Endodermal cell (in vitro differentiated cells): ENCODE results near the gene ARFGAP1. TPM values are rescaled to one million over a fixed set of nuclear protein-coding genes. Genes with fewer than 3 reads are reported as not detected.

Experiments
- DNase-seq: peaks from one replicate; pipeline ENCODE4 v3.0.0-alpha.2; 2017
- H3K27ac ChIP-seq: 2 replicates; pipeline ENCODE4 v1.5.1; 2013; ENCODE audit warnings: mild to moderate bottlenecking, low read depth, low read length, moderate library complexity
- H3K27me3 ChIP-seq: 2 replicates; pipeline ENCODE4 v1.6.1; 2013; ENCODE audit warnings: mild to moderate bottlenecking, low read length, moderate library complexity; ENCODE audit not compliant: insufficient read depth, control insufficient read depth, poor library complexity, severe bottlenecking
- H3K36me3 ChIP-seq: 2 replicates; pipeline ENCODE4 v1.7.0; 2013; ENCODE audit warnings: mild to moderate bottlenecking, low read length, moderate library complexity; ENCODE audit not compliant: control insufficient read depth, insufficient read depth
- H3K4me1 ChIP-seq: one replicate; pipeline ENCODE4 v1.7.0; 2013; ENCODE audit warnings: low read length; ENCODE audit not compliant: control insufficient read depth, insufficient read depth
- H3K4me3 ChIP-seq: 2 replicates; pipeline ENCODE4 v1.5.1; 2013; ENCODE audit warnings: mild to moderate bottlenecking, low read length, moderate library complexity
- H3K9ac ChIP-seq: 2 replicates; pipeline ENCODE4 v1.6.1; 2013; ENCODE audit warnings: mild to moderate bottlenecking, low read length, moderate library complexity; ENCODE audit not compliant: poor library complexity, severe bottlenecking; ENCODE audit errors: extremely low read depth
- H3K9me3 ChIP-seq: 2 replicates; pipeline ENCODE4 v1.6.1; 2013; ENCODE audit warnings: mild to moderate bottlenecking, low read length, moderate library complexity; ENCODE audit not compliant: control insufficient read depth
- H3K27ac Mint-ChIP-seq: 2 replicates; pipeline ENCODE4 v1.8.0; 2020; ENCODE audit warnings: mixed read lengths
- H3K27me3 Mint-ChIP-seq: 2 replicates; pipeline ENCODE4 v1.8.0; 2021; ENCODE audit warnings: mild to moderate bottlenecking, mixed read lengths; ENCODE audit not compliant: insufficient read depth
- H3K36me3 Mint-ChIP-seq: 2 replicates; pipeline ENCODE4 v1.8.0; 2020; ENCODE audit warnings: low read depth, mixed read lengths
- H3K4me1 Mint-ChIP-seq: 2 replicates; pipeline ENCODE4 v1.8.0; 2020; ENCODE audit warnings: mixed read lengths
- H3K4me3 Mint-ChIP-seq: 2 replicates; pipeline ENCODE4 v1.8.0; 2020; ENCODE audit warnings: mild to moderate bottlenecking, moderate library complexity, mixed read lengths
- H3K9me3 Mint-ChIP-seq: 2 replicates; pipeline ENCODE4 v1.8.0; 2020; ENCODE audit warnings: mild to moderate bottlenecking, mixed read lengths
- CTCF ChIP-seq: fragments of 200-600 bp; sonication (generic); conservative IDR thresholded peaks from 2 replicates; pipeline ENCODE4 v1.5.0; 2021; ENCODE audit warnings: antibody characterized with exemption, mild to moderate bottlenecking
- whole genome bisulfite sequencing, 2 experiments: methylation state at CpG; one replicate each; pipeline versions ENCODE4 v1.1.5 to v1.1.7; 2013; ENCODE audit warnings: missing lambda C conversion rate in 2 of 2, mixed read lengths in 1 of 2; ENCODE audit not compliant: insufficient coverage in 1 of 2, insufficient read length in 1 of 2; 5-methylcytosine and 5-hydroxymethylcytosine counted together
- total RNA-seq, 2 donors: library from RNA; stranded (reverse); fragmentation: NEBNext Ultra II Directional in 1 of 2; extraction: Animal tissue kit (Norgen Biotek cat#: 25700) in 1 of 2; gene quantifications; 2 replicates in 1 of 2; 3 replicates in 1 of 2; pipeline ENCODE4 v1.2.1, GENCODE V29; 2021

ARFGAP1 gene
- total RNA-seq, 2 donors from 2014 or later, result 159 to 208 TPM

DNA sequence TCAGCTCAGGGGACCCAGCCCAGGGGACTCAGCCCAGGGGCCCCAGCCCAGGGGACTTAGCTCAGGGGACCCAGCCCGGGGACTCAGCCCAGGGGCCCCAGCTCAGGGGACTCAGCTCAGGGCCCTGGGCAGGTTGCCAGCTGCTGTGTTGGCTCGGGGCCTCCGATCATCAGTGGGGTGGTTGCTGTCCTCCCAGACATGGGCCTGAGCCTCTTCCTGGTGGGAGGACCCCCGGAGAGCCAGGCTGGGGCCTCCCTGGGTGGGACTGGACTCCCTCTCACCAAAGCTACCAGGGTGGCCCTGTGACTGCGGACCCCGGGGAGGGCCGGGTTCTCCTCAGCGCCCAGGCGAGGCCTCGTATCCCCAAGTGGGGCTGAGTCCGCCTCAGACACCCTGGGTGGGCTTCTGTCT is 24.8 kb downstream of the ARFGAP1 start:
- Histone ChIP-seq H3K9me3 (no peaks in the 10 kb centered on the region), H3K9ac (no peak overlapping the region), H3K27ac (no peak overlapping the region), H3K27me3 (no peaks in the 10 kb centered on the region), H3K4me3 (no peak overlapping the region), H3K36me3 (no peaks in the 10 kb centered on the region), H3K4me1 (no peaks in the 10 kb centered on the region)
- H3K27ac Mint-ChIP-seq, result no peak overlapping the region
- H3K4me3 Mint-ChIP-seq, result no peak overlapping the region
- no peaks in the 10 kb centered on the region for H3K36me3 Mint-ChIP-seq
- WGBS, 2 experiments, result 89 to 100% methylated on average over 2 to 11 of the region's 11 CpGs
- TF ChIP-seq CTCF, result no peak
- no peaks in the 10 kb centered on the region for H3K9me3 Mint-ChIP-seq
- no peaks in the 10 kb centered on the region for H3K4me1 Mint-ChIP-seq
- no peak for DNase-seq
- H3K27me3 Mint-ChIP-seq, result peaks cover 5% of the 10 kb centered on the region

GRCh38 chr20:63297796-63298572 is 25.4 kb downstream of the ARFGAP1 start:
- H3K36me3 Mint-ChIP-seq, result no peaks in the 10 kb centered on the region
- Histone ChIP-seq H3K9ac (no peak overlapping the region), H3K4me1 (no peaks in the 10 kb centered on the region), H3K27ac (no peak overlapping the region), H3K4me3 (no peak overlapping the region), H3K36me3 (no peaks in the 10 kb centered on the region), H3K9me3 (no peaks in the 10 kb centered on the region), H3K27me3 (no peaks in the 10 kb centered on the region)
- no peak for DNase-seq
- H3K27ac Mint-ChIP-seq, result no peak overlapping the region
- peaks cover 5% of the 10 kb centered on the region for H3K27me3 Mint-ChIP-seq
- no peak for TF ChIP-seq CTCF
- no peak overlapping the region for H3K4me3 Mint-ChIP-seq
- H3K9me3 Mint-ChIP-seq, result no peaks in the 10 kb centered on the region
- no peaks in the 10 kb centered on the region for H3K4me1 Mint-ChIP-seq
- 87% methylated on average over 12 to 15 of the region's 16 CpGs for WGBS, 2 experiments

- no peak for DNase-seq
- Mint-ChIP-seq H3K27ac (no peak overlapping the region), H3K4me3 (no peak overlapping the region), H3K9me3 (no peaks in the 10 kb centered on the region), H3K27me3 (peaks cover 5% of the 10 kb centered on the region), H3K36me3 (no peaks in the 10 kb centered on the region), H3K4me1 (no peaks in the 10 kb centered on the region)
- Histone ChIP-seq H3K36me3 (no peaks in the 10 kb centered on the region), H3K4me3 (no peak overlapping the region), H3K9me3 (no peaks in the 10 kb centered on the region), H3K4me1 (no peaks in the 10 kb centered on the region), H3K27ac (no peak overlapping the region), H3K9ac (no peak overlapping the region), H3K27me3 (no peaks in the 10 kb centered on the region)
- 88 to 90% methylated on average over 13 to 17 of the region's 17 CpGs for WGBS, 2 experiments
- TF ChIP-seq CTCF, result no peak
Measured at GRCh38 chr20:63298731-63299312, 26.2 kb downstream of the ARFGAP1 start.
